KG1 (cell line): ENCODE results near the gene DYRK1A.

ENCODE experiments used
- DNase-seq: peaks from one replicate; lab custom pipeline; 2025; lab: John Stamatoyannopoulos, UW

DYRK1A gene

GRCh38 chr21:37419228-37419906, 52.8 kb downstream of the DYRK1A start:
- DNase-seq, result no peak

- DNase-seq, result no peak
Observed at GRCh38 chr21:37421306-37421705, 54.7 kb downstream of the DYRK1A start.

DNA sequence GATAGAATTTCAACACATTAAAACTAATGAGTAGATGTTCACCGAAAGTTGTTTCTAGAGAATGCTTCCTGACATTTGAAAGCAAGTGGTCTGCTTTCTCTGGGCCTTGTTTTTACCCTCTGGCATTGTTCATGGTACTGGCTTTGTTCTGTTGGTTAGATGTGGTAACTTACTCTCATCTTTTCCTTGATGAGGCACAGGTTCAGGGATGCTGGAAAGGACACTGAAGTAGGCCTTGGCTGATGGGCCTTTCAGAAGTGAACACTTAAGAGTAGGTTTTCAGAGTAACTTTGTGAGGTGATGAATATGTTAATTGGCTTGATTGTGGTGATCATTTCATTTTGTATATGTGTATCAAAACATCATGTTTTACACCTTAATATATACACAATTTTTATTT, 55.8 kb downstream of the DYRK1A start:
- no peak for DNase-seq

GRCh38 chr21:37423103-37423502, 56.5 kb downstream of the DYRK1A start:
- no peak for DNase-seq

- no peak for DNase-seq
Observed at GRCh38 chr21:37424396-37424795, 57.8 kb downstream of the DYRK1A start.

DNA sequence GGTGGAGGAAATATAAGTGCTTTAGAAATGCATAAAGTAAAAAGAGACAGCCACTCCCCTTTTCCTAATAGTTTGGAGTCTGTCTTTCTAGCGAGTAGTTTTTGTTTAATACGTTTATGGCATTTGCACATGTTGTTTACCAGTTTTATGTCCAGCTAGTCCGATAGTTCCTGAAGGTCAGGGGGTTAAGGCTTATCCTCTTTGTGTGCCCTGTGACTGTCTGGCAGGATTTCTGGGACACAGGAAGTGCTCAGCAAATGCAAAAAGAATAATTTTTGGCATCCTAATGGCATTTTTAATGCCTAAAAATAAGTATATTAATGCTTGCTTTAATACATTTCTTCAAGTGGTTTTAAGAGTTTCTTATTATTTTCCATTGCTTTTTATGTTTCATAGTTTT, 58.4 kb downstream of the DYRK1A start:
- no peak for DNase-seq

GRCh38 chr21:37425684-37426083, 59.1 kb downstream of the DYRK1A start:
- no peak for DNase-seq

DNA sequence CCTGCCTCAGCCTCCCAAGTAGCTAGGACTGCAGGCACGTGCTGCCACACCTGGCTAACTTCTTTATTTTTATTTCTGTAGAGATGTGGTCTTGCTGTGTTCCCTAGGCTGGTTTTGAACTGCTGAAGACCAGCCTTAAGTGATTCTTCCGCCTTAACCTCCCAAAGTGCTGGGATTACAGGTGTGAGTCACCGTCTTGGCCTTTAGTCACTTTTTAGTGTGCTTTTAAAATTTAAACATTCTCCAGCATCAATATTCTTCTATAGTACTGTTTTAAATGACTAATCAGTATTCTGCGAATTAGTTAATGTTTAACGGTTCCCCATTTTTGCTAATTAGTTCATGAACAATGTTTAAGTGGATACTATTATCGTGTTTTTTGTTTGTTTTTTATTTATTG, 60.6 kb downstream of the DYRK1A start:
- DNase-seq, result no peak

DNA sequence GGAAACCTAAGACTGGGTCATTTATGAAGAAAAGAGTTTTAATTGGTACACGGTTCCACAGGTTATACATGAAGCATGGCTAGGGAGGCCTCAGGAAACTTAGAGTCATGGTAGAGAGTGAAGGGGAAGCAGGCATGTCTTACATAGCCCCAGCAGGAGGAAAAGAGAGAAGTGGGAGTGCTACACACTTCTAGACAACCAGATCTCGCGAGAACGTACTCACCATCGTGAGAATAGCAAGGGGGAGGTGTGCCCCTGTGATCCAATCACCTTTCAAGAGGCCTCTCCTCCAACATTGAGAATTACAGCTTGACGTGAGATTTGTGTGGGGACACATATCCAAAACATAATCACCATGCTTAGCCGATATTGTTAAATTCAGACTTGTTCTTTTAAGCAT, 62.8 kb downstream of the DYRK1A start:
- no peak for DNase-seq

- no peak for DNase-seq
Observed at GRCh38 chr21:37430184-37430821, 63.7 kb downstream of the DYRK1A start.

DNA sequence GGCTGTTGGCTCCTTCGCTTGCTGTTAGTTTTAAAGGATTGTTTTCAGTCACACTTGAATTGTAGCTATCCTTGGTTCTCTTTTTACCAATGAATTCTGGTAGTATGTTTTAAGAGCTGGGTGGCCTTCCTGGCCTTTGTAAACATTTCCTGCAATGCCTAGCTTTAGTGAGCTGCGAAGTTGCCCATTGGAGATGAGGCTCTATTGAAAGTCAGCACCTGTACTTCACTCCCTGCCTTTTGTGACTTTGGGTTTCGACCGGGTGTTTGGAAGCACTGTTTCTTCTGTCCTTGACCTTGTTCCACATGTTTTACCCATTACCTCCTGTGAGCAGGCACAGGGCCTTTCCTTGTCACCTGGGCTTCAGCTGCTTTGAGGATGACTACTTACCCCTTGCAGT, 64.7 kb downstream of the DYRK1A start:
- DNase-seq, result no peak

DNA sequence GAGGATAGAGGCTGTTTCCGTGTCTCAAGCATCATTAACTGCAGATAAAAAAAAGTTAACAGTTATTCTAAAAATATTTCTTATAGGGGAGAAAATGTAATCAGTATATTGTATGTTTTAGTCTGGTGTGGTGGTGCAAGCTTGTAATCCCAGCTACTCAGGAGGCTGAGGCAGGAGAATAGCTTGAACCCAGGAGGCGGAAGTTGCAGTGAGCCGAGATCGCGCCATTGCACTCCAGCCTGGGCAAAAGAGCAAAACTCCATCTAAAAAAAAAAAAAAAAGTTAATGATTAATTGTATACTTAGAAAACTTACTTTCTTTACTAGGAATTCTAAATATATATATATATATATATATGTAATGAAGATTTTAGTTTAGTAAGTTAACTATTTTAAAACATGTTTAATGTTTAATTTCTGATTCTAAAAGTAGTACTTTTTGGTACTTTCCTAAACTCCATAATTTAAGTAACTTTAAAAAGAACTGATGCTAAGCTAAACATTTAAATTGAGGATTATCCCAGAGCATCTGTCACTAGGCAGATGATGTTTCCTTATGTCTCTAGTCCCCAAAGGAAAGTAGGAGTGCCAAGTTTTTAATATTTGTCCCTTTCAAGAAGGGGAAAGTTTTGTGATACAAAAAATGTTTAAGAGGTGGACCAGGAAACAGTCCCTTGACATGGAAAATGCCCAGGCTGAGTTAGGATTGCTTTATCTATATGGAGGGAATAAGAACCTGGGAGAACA, 66.3 kb downstream of the DYRK1A start:
- DNase-seq, result no peak

DNA sequence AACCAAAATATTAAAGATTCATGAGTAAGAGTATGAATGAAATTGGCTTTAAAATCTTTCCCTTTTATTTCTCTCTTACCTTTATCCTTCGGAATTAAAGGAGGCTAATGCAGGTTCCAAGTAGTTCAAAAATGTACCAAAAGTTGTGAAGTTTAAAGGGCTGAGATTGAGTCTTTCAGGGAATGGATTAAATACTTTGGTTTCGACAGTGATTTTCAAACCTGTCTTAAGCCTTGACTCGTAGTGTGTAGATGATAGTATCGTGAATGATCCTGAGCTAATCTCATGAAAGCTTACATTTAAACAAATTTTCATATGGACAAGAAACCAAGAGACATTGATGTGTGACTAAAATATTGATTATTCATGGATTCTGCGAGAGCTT, 66.9 kb downstream of the DYRK1A start:
- no peak for DNase-seq

DNA sequence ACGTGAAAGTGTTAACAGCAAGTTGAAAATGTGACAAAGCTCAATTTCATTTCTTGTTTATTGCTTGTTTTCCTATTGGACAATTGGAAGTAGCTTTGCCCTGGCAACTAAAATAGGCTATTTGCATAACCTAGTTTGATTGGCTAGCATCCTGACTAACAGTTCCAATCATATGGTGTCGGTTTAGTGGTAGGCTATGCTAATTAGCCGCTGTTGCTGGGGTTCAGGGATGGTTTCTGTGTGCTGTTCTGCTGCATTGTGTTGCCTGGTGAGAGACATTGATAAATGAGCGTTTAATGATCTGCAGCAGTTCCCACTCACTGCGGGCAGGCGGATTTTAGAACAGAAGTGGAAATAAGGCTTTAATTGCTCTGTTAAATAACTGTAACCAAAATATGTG, 68.5 kb downstream of the DYRK1A start:
- DNase-seq, result no peak

DNA sequence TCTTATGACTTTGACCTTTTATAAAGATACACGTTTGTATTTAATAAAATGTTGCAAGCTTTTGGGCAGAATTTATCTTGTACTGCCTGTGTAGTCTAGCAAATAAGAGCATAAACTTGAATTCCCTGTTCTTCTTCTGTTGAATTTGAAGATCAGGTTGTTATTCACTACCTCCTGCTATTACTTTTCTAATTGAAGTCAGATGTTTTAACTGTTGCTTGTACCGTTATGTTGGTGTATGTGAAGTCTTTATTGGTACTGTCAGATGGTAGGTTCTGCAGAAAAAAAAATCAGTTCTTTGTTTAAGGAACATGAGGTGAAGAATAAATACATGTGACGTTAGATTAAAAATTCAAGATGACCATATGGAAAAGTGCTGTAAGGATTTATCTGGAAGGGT, 69.1 kb downstream of the DYRK1A start:
- DNase-seq, result no peak

- no peak for DNase-seq
Observed at GRCh38 chr21:37436174-37436573, 69.6 kb downstream of the DYRK1A start.

DNA sequence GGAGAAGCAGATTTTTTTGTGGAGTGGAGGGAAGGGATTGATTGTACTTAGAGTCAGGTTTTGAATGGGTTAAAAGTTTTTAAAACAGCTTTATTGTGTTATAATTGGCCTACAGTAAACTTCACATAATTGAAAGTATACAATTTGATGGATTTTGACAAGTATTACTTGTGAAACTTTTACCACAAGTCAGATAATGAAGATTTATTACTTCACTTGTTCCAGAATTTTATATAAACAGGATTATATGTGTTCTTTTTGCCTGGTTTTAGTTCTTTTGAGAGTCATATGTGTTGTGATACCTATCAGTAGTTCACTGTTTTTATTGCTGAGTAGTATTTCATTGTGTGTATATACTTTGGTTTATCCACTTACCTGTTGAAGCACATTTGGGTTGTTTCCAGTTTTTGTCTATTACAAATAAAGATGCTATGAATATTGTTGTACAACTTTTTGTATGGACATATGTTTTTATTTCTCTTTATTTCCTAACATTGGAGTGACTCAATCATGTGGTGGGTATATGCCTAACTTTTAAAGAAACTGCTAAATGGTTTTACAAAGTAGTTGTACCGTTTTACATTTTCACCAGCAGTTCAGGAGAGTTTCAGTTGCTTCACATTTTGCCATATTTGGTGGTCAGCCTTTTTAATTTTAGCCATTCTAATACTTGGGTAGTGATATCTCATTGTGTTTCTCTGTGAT, 71.0 kb downstream of the DYRK1A start:
- DNase-seq, result no peak

DNA sequence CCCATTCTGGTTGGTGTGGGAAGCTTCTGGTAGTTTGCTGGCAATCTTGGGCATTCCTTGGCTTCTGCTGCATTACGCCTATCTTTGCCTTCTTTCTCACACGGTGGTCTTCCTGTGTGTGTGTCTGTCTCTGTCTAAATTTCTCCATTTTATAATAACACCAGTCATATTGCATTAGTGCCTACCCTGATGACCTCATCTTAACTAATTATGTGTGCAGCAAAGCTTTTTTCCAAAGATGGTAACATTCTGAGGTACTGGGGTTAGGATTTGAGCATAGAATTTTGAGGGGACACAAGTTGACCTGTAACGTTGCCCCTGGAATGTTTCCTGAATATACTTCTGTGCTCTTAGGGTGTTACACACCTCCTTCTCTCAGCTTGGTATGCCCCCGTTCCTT, 77.1 kb downstream of the DYRK1A start:
- DNase-seq, result no peak

GRCh38 chr21:37445228-37445627, 78.7 kb downstream of the DYRK1A start:
- DNase-seq, result no peak

GRCh38 chr21:37446552-37446951, 80.0 kb downstream of the DYRK1A start:
- no peak for DNase-seq

DNA sequence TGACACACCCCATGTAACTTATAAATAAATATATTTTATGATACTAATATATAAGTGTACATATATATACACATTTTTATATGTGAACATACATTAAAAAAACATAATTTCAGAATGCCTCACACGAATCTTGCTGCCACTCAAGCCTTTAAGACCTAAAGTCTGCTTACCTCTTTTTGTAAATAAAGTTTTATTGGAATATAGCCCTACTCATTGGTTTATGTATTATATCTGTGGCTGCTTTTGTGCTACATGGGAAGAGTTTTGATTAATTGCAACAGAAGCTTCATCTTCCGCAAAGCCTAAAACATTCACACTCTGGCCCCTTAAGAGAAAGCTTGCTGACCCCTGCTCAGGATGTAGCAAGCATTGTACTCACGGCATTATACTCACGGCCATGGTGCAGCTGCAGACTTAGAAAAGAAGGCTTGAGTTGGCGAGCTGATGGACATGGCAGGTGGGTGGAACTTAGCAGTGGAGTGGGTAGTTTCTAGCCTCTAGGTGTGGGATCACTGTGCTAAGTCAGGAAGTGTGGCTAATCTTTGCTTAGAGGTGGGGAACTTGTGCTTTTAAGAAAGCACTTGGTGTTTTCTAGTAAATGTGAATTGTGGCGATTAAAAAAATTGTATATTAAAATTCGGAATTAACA, 80.8 kb downstream of the DYRK1A start:
- no peak for DNase-seq

- no peak for DNase-seq
Observed at GRCh38 chr21:37449302-37449937, 82.8 kb downstream of the DYRK1A start.
